NCI-H128 (cell line): Measurements from ENCODE around the gene MLH3.

Source experiments
- DNase-seq: peaks from one replicate; lab custom pipeline; 2025; ENCODE audit not compliant: unreplicated experiment; lab: John Stamatoyannopoulos, UW

The MLH3 gene

DNA sequence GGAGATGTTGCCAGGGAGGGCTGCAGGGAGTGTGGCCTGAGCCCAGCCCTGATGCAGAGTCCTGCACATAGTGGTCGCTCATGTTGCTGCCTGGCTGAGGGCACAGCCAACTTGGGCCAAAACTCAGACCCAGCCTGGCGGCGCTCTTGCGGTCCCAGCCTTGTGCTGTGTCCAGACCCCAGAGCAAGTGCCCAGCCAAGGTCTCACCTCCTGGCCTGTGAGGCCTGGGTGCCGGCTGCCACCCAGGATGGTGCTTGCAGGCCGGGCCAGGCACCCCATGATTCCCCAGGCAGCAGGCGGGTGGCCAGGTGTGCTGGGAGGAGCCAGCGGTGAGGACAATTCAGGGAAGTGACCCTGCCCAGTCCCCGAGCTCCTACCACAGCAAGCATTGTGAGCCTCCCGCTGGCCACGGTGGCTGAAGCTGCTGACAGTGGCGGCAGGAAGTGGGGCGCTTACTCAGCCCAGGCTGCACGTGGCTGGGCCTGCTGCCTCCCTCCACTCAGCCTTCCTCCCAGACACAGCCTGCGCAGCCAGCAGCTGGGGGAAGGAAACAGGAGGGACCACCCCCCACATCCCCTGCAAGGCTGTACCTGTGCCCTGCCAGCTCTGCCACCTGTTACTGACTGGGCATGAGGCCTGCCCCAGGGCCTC, 78.1 kb downstream of the MLH3 start:
- DNase-seq, result no peak

DNA sequence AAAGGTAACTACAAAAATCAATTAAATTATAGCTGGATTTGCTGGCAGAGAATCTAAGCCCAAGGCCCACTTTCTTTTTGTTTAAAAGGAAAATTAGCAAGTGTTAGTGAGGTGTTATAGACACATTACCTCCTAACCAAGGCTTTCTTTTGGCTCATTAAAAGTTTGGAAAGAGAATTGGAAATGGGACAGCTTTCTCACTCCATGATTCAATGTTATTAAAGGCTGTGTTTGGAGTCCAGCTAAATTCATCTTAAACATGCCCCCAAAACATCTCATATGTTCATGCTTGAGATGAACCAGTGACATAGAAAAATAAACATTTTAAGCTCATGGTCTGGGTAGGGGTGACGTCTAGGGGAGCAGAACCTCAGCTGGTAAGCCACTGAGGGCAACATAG, 82.5 kb downstream of the MLH3 start:
- DNase-seq, result no peak

DNA sequence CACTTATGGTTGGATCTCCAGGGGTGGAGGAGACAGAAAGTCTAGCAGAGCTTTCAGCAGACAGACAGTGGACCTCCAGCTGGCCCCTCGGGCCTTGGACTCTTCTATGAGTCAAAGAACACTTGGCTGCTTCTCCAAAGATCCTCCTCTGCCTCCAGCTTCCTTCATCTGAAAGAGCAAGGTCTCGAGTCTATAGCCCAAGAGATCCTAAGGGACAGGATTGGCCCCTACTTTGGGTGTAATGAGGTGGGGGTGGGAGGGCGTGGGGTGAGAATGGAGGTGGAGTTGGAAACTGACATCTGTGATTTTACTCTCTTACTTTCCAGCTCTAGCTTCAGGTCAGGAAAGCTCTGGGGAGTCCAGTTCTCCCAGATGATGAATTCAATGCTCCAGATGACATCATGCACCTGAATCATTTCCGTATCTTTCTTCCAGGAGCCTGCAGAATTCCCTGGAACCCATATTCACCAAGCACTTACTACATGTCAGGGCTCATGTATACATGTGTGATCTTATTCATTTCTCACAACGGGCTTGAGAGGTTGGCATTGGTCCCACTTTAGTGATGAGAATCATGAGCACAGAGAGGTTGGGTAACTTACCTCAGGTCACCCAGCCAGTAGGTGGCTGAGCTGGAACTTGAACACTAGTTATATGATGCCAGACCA, 85.6 kb downstream of the MLH3 start:
- no peak for DNase-seq

DNA sequence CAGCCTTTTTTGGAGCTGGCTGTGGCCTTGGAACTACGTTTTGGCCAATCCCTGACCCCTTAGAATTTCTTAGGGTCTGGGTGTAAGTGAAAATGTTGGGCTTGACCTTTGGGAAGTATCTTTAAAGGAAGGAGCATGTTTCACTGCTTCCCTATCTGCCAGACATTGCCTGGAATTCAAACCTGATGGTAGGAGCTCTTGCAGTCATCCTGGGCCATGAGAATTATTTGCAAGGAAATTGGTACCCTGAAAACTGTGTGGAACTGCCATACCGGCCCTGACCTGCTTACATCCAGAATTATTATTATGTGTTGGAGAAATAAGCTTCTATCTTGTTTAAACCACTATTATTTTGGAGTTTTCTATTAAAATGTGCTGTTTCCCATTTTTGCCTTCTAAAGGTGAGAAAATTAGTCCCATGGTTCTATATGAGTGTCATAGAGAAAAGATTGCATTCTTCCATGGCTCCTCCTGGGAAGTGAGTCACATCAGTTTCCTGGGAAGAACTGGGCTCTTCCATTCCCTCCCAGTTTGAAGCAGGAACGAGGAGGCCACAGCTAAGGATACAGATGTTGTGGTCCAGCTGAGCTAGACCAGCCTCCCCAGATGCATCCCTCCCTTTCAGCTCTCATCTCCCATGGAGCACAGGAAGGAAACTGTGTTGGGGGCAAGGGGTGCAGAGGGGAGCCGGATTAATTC, 86.3 kb downstream of the MLH3 start:
- DNase-seq, result no peak
